Lower lobe of right lung (tissue), 2 donors: ENCODE measurements around the gene ANKRD33B. TPM values are rescaled to one million over a fixed set of nuclear protein-coding genes. Genes with fewer than 3 reads are reported as not detected.
A peak's percentile ranks its signal among the peaks of the same experiment; 100 is the strongest.

ENCODE experiments used
- ATAC-seq, 2 donors: fragments of 200-7000 bp; cut with Tn5 transposase; one replicate each; pipeline ENCODE4 v1.9.1; 2020 to 2022; ENCODE audit warnings: mild to moderate bottlenecking in 2 of 2, moderate library complexity in 2 of 2
- DNase-seq: peaks from one replicate; pipeline ENCODE4 v3.0.0-alpha.2; 2020
- H3K27ac ChIP-seq: fragments of 200-600 bp; one replicate; pipeline ENCODE4 v1.8.0; 2022
- H3K27me3 ChIP-seq: fragments of 200-600 bp; one replicate; pipeline ENCODE4 v1.8.0; 2022; ENCODE audit warnings: low read depth
- H3K36me3 ChIP-seq: fragments of 200-600 bp; one replicate; pipeline ENCODE4 v1.8.0; 2022; ENCODE audit warnings: mild to moderate bottlenecking
- H3K4me1 ChIP-seq: fragments of 200-600 bp; one replicate; pipeline ENCODE4 v1.8.0; 2022
- H3K4me3 ChIP-seq: fragments of 200-600 bp; one replicate; pipeline ENCODE4 v1.8.0; 2022; ENCODE audit warnings: mild to moderate bottlenecking
- H3K9me3 ChIP-seq: fragments of 200-600 bp; one replicate; pipeline ENCODE4 v1.8.0; 2022
- CTCF ChIP-seq: fragments of 200-600 bp; IDR thresholded peaks from one replicate; pipeline ENCODE4 v1.8.0; 2022; ENCODE audit warnings: antibody characterized with exemption, mild to moderate bottlenecking
- intact Hi-C: fragments of 100-400 bp; cut with DNase I; formaldehyde crosslinking; loops from one replicate; pipeline ENCODE4 v1.11.0; 2022
- total RNA-seq: library from RNA; stranded (reverse); fragmentation: NEBNext Ultra II Directional; extraction: Animal tissue kit (Norgen Biotek cat#: 25700); gene quantifications from one replicate; pipeline ENCODE4 v1.2.1, GENCODE V29; 2021
- donor health status: DM: no; HTN: yes; CAD: no; lungs with severe emphysema.

ANKRD33B gene
- total RNA-seq, 1 donor from 2014 or later: 5.8 TPM

- Histone ChIP-seq H3K36me3 (no peaks in the 10 kb centered on the region), H3K27ac (no peak overlapping the region), H3K4me3 (no peak overlapping the region), H3K9me3 (no peaks in the 10 kb centered on the region), H3K27me3 (no peaks in the 10 kb centered on the region), H3K4me1 (peaks cover 10% of the 10 kb centered on the region)
- peak; percentile 87 to 95 for ATAC-seq
- TF ChIP-seq CTCF: peak; percentile 75
- intact Hi-C loops: no loop called here
- DNase-seq: peak; percentile 85
These were observed 131.3 kb downstream of the ANKRD33B start for GRCh38 chr5:10695055-10695649.

- intact Hi-C loops: no loop called here
- DNase-seq (no peak), ATAC-seq (no peak)
- Histone ChIP-seq H3K36me3 (no peaks in the 10 kb centered on the region), H3K4me3 (no peak overlapping the region), H3K27ac (no peak overlapping the region), H3K4me1 (peaks cover 10% of the 10 kb centered on the region), H3K9me3 (no peaks in the 10 kb centered on the region), H3K27me3 (no peaks in the 10 kb centered on the region)
- TF ChIP-seq CTCF: no peak
These were observed 132.1 kb downstream of the ANKRD33B start for GRCh38 chr5:10695759-10696543.

- no peaks in the 10 kb centered on the region for H3K36me3 ChIP-seq
- no peak overlapping the region for H3K4me3 ChIP-seq
- no peak for DNase-seq
- no peak for TF ChIP-seq CTCF
- H3K4me1 ChIP-seq: peaks cover 34% of the 10 kb centered on the region
- no peak overlapping the region for H3K27ac ChIP-seq
- intact Hi-C loops: no loop called here
- H3K9me3 ChIP-seq: no peaks in the 10 kb centered on the region
- no peak for ATAC-seq
- H3K27me3 ChIP-seq: no peaks in the 10 kb centered on the region
These were observed 135.5 kb downstream of the ANKRD33B start for GRCh38 chr5:10699281-10699874.

GRCh38 chr5:10699987-10700386 is 136.1 kb downstream of the ANKRD33B start:
- DNase-seq (no peak), ATAC-seq (no peak)
- no peaks in the 10 kb centered on the region for H3K9me3 ChIP-seq
- no peaks in the 10 kb centered on the region for H3K27me3 ChIP-seq
- intact Hi-C loops: no loop called here
- peaks cover 40% of the 10 kb centered on the region for H3K4me1 ChIP-seq
- no peaks in the 10 kb centered on the region for H3K36me3 ChIP-seq
- H3K4me3 ChIP-seq: no peak overlapping the region
- TF ChIP-seq CTCF: no peak
- H3K27ac ChIP-seq: no peak overlapping the region

- H3K9me3 ChIP-seq: no peaks in the 10 kb centered on the region
- no peaks in the 10 kb centered on the region for H3K36me3 ChIP-seq
- no peak overlapping the region for H3K27ac ChIP-seq
- H3K4me1 ChIP-seq: peaks cover 40% of the 10 kb centered on the region
- no peak for TF ChIP-seq CTCF
- no peak for DNase-seq
- H3K4me3 ChIP-seq: no peak overlapping the region
- ATAC-seq: no peak
- no peaks in the 10 kb centered on the region for H3K27me3 ChIP-seq
- intact Hi-C loops: no loop called here
These were observed 136.6 kb downstream of the ANKRD33B start for GRCh38 chr5:10700516-10700915.
